Cardiac septum (tissue), 1 donor: Measurements from ENCODE around the gene CYFIP2. TPM values are rescaled to one million over a fixed set of nuclear protein-coding genes. Genes with fewer than 3 reads are reported as not detected.

Experiments used
- DNase-seq: peaks from one replicate; pipeline ENCODE4 v3.0.0-alpha.2; 2020; ENCODE audit warnings: low spot score
- intact Hi-C: fragments of 100-400 bp; cut with DNase I; formaldehyde crosslinking; loops from one replicate; pipeline ENCODE4 v1.14.0; 2022
- total RNA-seq: library from RNA; stranded (reverse); fragmentation: NEBNext Ultra II Directional; extraction: Animal tissue kit (Norgen Biotek cat#: 25700); gene quantifications from one replicate; pipeline ENCODE4 v1.2.1, GENCODE V29; 2021
- donor health status: DM: no; HTN: no; CAD: no.

Gene CYFIP2
- total RNA-seq, 1 donor from 2014 or later: 23.1 TPM

- intact Hi-C loops: no loop called here
- no peak for DNase-seq
These were observed 17.5 kb downstream of the CYFIP2 start for GRCh38 chr5:157283434-157283833.

DNA sequence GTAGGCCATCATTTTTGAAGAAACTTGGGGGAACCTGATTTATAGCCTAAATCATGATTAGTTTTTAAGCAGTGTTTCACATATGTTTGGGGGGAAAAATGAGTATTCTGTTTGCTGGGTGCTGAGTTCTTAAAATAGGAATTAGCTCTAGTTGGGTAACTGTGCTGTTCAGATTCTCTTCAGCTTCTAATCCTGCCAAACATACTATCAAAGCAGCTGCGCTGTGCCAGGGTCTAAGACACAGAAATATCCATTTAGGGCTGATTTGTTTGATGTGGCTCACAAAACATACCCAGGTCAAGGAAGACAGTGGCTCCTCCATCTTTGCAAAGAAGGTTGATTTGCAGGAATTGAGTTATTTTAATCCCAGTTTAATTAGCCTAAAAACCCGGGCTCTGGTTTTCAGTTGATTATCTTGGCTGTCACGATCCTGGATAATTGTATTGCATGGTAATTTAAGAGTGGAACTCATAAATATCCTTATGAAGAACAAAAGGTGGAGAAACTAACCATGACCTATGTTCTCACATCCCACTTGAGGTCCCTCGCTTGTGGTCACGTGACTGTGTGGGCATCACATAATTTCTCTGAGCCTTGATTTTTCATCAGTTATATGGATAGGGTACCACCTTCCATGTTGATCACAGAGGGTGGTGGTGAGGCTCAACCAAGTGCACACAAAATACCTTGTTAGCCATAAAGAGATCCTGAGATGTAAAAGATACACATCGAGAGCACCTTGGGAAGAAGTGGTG is 18.7 kb downstream of the CYFIP2 start:
- intact Hi-C loops: no loop called here
- DNase-seq: no peak

- DNase-seq: no peak
- intact Hi-C loops: no loop called here
These were observed 19.6 kb downstream of the CYFIP2 start for GRCh38 chr5:157285310-157286035.

- intact Hi-C loops: no loop called here
- no peak for DNase-seq
These were observed 20.9 kb downstream of the CYFIP2 start for GRCh38 chr5:157286761-157287211.

- intact Hi-C loops: no loop called here
- no peak for DNase-seq
These were observed 22.7 kb downstream of the CYFIP2 start for GRCh38 chr5:157288405-157289163.

- intact Hi-C loops: no loop called here
- DNase-seq: no peak
These were observed 23.4 kb downstream of the CYFIP2 start for GRCh38 chr5:157289164-157289819.

DNA sequence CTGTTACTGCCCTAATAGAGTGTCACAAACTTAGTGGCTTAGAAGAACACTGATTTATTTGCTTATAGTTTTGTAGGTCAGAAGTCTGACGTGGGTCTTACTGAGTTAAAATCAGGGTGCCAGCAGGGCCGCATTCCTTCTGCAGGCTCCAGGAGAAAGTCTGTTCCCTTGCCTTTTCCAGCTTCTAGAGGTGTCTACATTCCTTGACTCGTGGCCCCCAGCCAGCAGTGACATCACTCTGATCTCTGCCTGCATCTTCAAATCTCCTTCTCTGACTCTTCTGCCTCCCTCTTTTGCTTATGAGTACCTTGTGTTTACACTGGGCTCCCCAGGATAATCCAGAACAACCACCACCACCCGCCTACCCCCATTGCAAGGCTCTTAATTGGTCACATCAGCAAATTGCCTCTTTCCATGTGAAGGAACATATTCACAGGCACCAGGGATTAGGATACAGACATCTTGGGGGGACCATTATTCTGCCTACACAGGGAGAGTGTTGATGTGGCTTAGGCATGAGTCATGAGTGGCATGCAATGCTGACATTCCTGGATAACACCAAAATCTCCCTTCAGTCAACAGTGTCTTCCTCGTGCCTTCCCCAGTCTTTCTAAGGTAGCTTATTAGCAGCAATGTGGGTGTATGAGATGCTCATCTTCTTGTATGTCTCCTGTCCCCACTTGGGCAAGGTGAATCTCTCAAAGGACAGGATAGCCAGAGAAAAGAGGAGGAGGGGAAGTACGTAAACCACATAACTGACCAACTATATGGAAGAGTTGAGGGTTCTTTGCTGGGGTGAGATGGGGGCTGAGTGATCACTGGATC is 24.4 kb downstream of the CYFIP2 start:
- no peak for DNase-seq
- intact Hi-C loops: no loop called here

GRCh38 chr5:157290981-157291711 is 25.2 kb downstream of the CYFIP2 start:
- DNase-seq: no peak

GRCh38 chr5:157292599-157292998 is 26.7 kb downstream of the CYFIP2 start:
- intact Hi-C loops: no loop called here
- no peak for DNase-seq

More at GRCh38 chr5:157290981-157291711, 25.2 kb downstream of the CYFIP2 start:
- intact Hi-C loops: no loop called here

DNA sequence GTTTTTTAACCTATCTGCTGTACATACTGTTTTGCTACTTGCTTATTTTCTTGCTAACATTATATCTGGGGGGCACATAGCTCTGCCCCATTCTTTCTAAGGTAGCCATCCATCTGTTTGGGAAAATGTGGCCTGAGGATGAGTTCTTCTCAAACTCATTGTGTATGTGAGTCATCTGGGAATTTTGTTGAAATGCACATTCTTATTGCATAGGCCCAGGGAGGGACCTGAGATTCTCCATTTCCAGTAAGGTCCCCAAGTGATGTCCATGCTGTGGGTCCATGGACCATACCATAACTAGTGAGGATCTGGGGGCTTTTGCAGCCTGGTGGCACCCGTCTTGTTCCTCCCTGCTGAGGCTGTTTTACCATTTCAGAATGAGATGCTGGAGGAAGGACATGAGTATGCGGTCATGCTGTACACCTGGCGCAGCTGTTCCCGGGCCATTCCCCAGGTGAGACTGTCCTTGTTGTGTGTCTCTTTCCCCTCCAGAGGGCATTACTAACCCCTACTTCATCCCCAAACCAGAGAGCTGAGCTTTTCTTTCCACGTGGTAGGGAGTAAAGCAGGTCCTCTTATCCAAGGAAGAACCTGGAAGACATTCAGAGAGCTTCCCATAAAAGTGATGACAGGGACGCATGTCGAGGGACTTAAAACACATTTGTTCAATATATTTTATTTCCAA is 28.6 kb downstream of the CYFIP2 start:
- no peak for DNase-seq
- intact Hi-C loops: no loop called here

DNA sequence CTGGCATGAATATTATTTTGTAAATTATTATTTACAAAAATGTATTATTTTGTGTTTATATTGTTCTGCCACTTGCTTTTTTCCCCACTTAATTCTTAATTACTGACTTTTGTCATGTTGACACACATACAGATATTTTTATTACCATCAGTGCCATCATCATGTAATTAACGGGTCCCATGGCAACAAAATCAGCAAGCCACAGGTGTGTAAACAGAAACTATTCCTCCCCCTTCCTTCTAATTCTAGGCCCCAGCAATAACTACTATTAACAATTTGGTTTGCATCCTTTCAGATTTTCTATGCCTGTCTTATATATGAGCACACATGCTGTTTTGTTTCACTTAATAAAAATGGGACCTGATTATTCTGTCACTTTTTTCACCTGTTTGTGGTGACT is 29.3 kb downstream of the CYFIP2 start:
- intact Hi-C loops: no loop called here
- DNase-seq: no peak

GRCh38 chr5:157300564-157300963 is 34.6 kb downstream of the CYFIP2 start:
- intact Hi-C loops: no loop called here
- no peak for DNase-seq

- no peak for DNase-seq
These were observed 35.1 kb downstream of the CYFIP2 start for GRCh38 chr5:157301066-157301465.

DNA sequence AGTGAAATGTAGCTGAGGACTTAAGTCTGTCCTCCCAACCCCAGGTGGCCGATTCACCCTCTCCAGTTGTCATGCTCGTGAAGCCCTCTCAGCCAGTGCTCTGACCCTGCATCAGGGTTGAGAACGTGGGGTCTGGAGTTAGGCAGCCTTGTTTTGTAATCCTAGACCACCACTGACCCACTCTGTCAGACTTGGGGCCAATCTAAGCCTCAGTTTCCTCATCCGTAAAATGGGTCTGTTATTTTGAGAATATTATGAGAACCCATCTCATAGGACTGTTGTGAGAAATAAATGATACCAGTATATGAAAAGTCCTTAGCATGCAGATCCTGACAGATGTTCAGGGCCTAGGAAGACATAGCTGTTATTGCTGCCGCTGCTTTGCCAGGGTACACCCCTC is 37.1 kb downstream of the CYFIP2 start:
- DNase-seq: no peak
- intact Hi-C loops: no loop called here

More at GRCh38 chr5:157301066-157301465, 35.1 kb downstream of the CYFIP2 start:
- intact Hi-C loops: no loop called here

GRCh38 chr5:157303667-157304327 is 37.9 kb downstream of the CYFIP2 start:
- DNase-seq: no peak
- intact Hi-C loops: no loop called here

GRCh38 chr5:157306081-157306480 is 40.2 kb downstream of the CYFIP2 start:
- DNase-seq: no peak
- intact Hi-C loops: no loop called here
